Measurements from ENCODE around the gene TBC1D19. TPM values are rescaled to one million over a fixed set of nuclear protein-coding genes. Genes with fewer than 3 reads are reported as not detected.
"Not testable (repeated sequence)": the region's sequence is repeated elsewhere in the genome, so short reads cannot be mapped to it uniquely, and the experiment has no call there.

Gene TBC1D19
- total RNA-seq, 1 experiment from 2014 or later, result 4.0 TPM

GRCh38 chr4:26634237-26634636, 50.4 kb downstream of the TBC1D19 start:
- POLR2A ChIA-PET (ENCODE audit: unreplicated experiment), result no interaction called here
- H3K4me1 ChIP-seq (ENCODE audit: insufficient read depth, low read length), result no peaks in the 10 kb centered on the region
- no peaks in the 10 kb centered on the region for H3K9me2 ChIP-seq (replicated peaks; ENCODE audit: low read length)
- ATAC-seq (no peak), DNase-seq (no peak)
- H3K27me3 ChIP-seq (ENCODE audit: low read length), result no peaks in the 10 kb centered on the region
- H4K20me1 ChIP-seq (ENCODE audit: low read length), result no peaks in the 10 kb centered on the region
- H3K27ac ChIP-seq (ENCODE audit: low read length), result no peak overlapping the region
- H3K79me2 ChIP-seq (ENCODE audit: low read length), result no peaks in the 10 kb centered on the region
- H3K4me2 ChIP-seq (ENCODE audit: low read length), result no peak overlapping the region
- no peaks in the 10 kb centered on the region for H3F3A ChIP-seq (ENCODE audit: low read length, unreplicated experiment)
- no peak overlapping the region for H3K4me3 ChIP-seq (ENCODE audit: low read length)
- H3K36me3 ChIP-seq (ENCODE audit: low read depth, low read length), result no peaks in the 10 kb centered on the region
- no TSS peak for BruUV-seq (replicated peaks)
- TF ChIP-seq CTCF (conservative IDR thresholded peaks at IDR 0.05; ENCODE audit: low read depth, low read length), result no peak
- TF ChIP-seq EZH2phosphoT487 (IDR thresholded peaks at IDR 0.05; ENCODE audit: borderline replicate concordance, low read length), result no peak
- no peak for TF ChIP-seq EZH2 (IDR thresholded peaks at IDR 0.05; ENCODE audit: low read length, unreplicated experiment)
- intact Hi-C loops (cut with micrococcal nuclease), result no loop called here
- CTCF ChIA-PET, result no interaction called here
- H2AFZ ChIP-seq (ENCODE audit: low read length), result no peak overlapping the region
- H3K9me3 ChIP-seq (ENCODE audit: low read length), result no peaks in the 10 kb centered on the region
- no peak overlapping the region for H3K9ac ChIP-seq (ENCODE audit: low read length)

GRCh38 chr4:26636458-26636857, 52.6 kb downstream of the TBC1D19 start:
- BruUV-seq (replicated peaks), result no TSS peak
- intact Hi-C loops (cut with micrococcal nuclease), result no loop called here
- no peaks in the 10 kb centered on the region for H4K20me1 ChIP-seq (ENCODE audit: low read length)

GRCh38 chr4:26640639-26641038, 56.8 kb downstream of the TBC1D19 start:
- ATAC-seq; H2AFZ ChIP-seq (ENCODE audit: low read length); H3F3A ChIP-seq (ENCODE audit: low read length, unreplicated experiment); CTCF ChIA-PET; H3K4me1 ChIP-seq (ENCODE audit: insufficient read depth, low read length); H3K9me3 ChIP-seq (ENCODE audit: low read length); BruUV-seq (replicated peaks); H3K4me3 ChIP-seq (ENCODE audit: low read length); H3K9ac ChIP-seq (ENCODE audit: low read length); H3K36me3 ChIP-seq (ENCODE audit: low read depth, low read length); H3K79me2 ChIP-seq (ENCODE audit: low read length); DNase-seq; H4K20me1 ChIP-seq (ENCODE audit: low read length); H3K4me2 ChIP-seq (ENCODE audit: low read length); H3K27ac ChIP-seq (ENCODE audit: low read length); intact Hi-C loops (cut with micrococcal nuclease); H3K27me3 ChIP-seq (ENCODE audit: low read length); H3K9me2 ChIP-seq (replicated peaks; ENCODE audit: low read length); POLR2A ChIA-PET (ENCODE audit: unreplicated experiment): not testable (repeated sequence)

More at GRCh38 chr4:26636458-26636857, 52.6 kb downstream of the TBC1D19 start:
- Histone ChIP-seq H3K27ac (ENCODE audit: low read length) (no peak overlapping the region), H3K9me3 (ENCODE audit: low read length) (no peaks in the 10 kb centered on the region), H3K36me3 (ENCODE audit: low read depth, low read length) (no peaks in the 10 kb centered on the region), H3F3A (ENCODE audit: low read length, unreplicated experiment) (no peaks in the 10 kb centered on the region), H3K27me3 (ENCODE audit: low read length) (no peaks in the 10 kb centered on the region), H2AFZ (ENCODE audit: low read length) (no peak overlapping the region), H3K9me2 (replicated peaks; ENCODE audit: low read length) (no peaks in the 10 kb centered on the region), H3K4me1 (ENCODE audit: insufficient read depth, low read length) (no peaks in the 10 kb centered on the region), H3K4me2 (ENCODE audit: low read length) (no peak overlapping the region), H3K4me3 (ENCODE audit: low read length) (no peak overlapping the region), H3K79me2 (ENCODE audit: low read length) (no peaks in the 10 kb centered on the region), H3K9ac (ENCODE audit: low read length) (no peak overlapping the region)
- ChIA-PET CTCF (no interaction called here), POLR2A (ENCODE audit: unreplicated experiment) (no interaction called here)
- TF ChIP-seq EZH2 (IDR thresholded peaks at IDR 0.05; ENCODE audit: low read length, unreplicated experiment) (no peak), CTCF (conservative IDR thresholded peaks at IDR 0.05; ENCODE audit: low read depth, low read length) (no peak), EZH2phosphoT487 (IDR thresholded peaks at IDR 0.05; ENCODE audit: borderline replicate concordance, low read length) (no peak)
- DNase-seq (no peak), ATAC-seq (no peak)

Measured in PC-3 (cell line).